NCI-H510A treated with DMSO at 0.1 percent for 48 hours (cell line): ENCODE measurements around the gene GIMAP1.

Source experiments
- DNase-seq: peaks from one replicate; lab custom pipeline; 2025; lab: John Stamatoyannopoulos, UW

GIMAP1 gene

DNA sequence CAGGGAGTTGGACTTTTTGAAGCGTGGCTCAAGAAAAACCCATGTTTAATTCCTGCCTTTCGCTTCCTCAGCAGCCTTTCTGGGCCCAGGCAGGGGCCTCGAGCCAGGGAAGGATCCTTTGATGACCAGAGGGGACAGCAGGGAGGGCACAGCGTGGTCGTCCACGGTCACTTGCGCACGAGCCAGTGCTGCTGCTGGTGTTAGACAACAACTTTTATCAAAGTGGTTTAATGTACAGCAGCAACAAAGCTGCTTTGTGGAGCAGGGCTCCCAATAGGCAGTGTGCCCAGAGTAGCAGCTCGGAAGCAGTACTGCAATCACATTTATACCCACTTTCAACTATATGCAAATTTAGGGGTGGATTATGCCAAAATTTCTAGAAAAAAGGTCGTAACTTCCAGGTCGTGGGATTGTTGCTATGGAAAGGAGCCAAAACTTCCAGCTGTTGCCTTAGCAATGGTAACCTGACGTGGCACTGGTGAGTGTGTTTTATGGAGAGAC lies 6.1 kb downstream of the GIMAP1 start:
- no peak for DNase-seq

DNA sequence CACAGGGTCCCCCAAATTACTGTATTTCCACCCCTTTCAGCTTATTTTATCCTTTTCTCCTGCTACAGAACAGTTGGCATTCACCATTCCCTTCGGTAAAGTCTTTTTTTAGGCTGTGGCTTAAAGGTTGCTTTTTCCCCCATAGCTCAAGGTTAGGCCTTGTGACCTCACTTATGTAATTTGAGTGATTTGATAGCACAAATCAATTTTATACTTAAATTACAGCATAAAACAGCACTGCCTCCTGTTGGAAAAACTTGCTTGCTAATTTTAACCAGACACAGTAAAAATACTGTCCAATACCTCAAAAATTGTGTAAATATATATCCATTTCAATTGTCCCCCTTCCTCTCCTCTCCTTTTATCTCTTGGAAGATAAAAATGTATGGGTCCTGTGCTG lies 7.1 kb downstream of the GIMAP1 start:
- DNase-seq = no peak

DNA sequence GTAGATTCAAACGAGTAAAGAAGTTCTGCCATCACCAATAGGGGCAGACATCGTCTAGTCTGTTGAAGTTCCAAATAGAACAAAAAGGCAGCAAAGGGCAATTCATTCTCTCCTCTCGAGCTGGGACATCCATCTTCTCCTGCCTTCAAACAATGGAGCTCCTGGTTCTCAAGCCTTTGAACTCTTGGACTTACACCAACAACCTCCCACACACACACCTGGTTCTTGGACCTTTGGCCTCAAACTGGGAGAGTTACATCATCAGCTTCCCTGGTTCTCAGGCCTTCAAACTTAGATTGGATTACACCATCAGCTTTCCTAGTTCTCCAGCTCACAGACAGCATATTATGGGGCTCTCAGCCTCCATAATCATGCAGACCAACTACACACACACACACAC lies 11.0 kb downstream of the GIMAP1 start:
- DNase-seq = no peak

DNA sequence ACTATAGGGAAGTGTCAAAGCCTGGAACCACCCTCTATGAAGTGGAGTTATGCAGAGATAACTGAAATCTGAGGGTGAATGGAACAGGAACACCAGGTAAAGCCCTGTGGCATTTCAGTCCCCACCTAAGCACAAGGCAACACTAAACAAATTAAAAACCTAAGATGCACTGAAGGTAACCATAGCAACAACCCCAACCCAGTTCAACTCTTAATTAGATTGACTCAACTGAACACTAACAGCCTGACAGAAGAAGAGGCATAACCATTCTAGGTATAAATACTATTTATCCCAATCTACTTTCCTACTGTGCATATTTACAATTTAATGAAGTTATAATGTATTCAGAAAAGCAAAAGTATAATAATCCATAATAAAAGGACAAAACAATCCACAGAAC lies 11.6 kb downstream of the GIMAP1 start:
- no peak for DNase-seq

DNA sequence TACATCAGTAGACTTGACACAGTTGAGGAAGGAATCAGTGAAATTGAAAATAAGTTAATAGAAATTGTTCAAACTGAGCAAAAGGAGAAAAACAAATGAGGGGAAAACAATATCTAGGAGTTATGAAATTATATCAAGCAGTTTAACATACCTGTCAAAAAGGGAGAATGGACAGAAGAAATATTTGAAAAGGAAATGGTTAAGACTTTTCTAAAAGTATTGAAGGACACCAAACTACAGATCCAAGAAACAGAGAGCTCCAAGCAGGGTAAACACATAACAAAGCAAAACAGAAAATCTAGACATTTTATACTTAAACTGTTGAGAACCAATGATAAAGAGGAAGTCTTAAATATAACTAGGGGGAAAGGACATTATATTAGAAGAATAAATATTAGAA lies 12.2 kb downstream of the GIMAP1 start:
- no peak for DNase-seq

DNA sequence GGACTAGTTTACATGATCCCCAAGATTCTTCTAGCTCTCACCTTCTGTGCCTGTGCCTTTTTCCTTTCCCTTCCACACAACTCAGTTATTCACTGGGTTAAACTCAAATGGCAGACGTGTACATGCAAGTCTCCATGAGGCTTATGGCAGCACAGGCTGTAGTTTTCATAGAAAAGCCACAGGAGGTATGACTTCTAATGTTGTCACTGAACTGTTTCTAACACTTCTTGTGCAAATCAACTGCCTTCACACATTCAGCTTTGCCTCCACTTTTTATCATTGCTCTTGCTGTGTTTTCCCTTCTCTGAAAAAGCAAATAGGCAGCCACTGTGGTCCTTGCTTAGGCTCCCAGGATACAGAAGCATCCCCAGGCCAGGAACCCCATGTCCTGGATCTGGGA lies 15.5 kb downstream of the GIMAP1 start:
- no peak for DNase-seq

DNA sequence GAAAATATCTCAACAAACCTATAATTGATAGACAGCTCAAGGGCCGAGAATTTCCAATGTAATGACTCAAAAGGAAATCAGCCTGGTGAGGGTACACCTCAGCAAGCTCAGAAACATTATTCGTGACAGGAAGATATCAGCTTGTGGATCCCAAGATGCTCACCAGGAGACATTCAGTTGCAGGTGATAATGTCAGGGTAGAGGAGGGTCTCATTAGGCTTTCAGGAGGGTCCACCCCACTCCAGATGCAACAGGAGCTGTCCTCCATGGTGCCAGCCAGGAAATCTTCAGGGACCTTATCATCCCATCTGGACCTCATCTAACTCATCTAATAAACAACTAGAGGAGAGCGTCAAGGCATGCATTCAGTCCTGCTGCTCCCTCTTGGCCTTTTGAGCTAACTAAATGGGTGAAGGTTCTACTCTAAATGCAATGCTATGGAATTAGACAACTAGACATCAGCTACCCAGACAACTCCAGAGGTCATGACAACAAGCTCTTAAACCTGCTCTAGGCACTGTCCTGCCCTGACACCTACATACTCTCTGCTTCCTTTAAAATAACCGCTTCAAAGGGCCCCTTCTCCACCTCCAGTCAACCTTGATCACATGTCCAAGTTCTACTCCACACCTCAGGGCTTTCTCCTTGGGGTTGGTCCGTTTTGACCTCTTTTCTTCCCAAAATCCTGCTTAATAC lies 16.5 kb downstream of the GIMAP1 start:
- no peak for DNase-seq

DNA sequence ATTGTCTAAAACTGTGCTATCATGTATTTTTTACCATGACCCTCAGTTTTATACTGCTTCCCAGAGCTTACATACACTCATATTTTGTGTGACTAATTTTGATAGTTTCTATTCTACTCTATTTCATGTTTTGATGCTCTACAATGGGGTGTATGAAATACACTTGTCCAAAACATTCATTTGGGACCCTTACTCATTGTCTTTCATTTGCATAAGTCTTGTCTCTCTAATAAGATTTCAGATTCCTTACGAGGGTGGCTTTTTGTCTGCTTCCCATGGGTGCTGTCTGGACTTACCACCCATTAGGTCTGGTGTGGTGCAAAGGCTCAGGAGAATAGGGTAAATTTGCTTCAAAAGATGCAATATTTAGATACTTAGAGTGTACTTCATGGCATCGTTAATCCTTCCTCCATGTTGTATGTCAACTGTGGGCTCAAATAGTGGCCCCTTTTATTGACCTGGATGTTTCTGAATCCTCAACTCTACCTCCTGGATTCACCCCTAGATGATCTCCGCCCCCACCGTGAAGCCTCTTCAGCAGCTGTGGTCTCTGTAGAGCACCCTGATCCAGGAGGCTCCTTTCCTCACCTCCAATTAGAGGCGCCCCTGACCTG lies 17.2 kb downstream of the GIMAP1 start:
- no peak for DNase-seq

DNA sequence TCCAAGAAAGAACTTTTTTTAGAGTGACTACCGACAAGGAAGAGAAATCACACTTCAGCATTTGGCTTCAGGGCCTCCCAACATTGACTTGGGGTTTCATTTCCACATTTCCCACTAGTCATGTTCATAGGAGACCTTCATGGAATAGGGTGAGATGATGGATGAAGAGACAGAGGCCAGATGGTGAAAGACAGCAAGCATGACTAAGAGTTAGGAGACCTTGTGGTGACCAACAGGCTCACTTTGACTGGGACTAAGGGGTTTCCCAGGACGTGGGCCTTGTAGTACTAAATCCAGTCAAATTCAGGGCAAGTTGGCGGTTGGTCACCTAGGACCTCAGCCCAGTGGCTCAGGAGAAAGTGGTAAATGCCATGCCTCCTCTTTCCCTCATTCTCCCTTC lies 17.8 kb downstream of the GIMAP1 start:
- no peak for DNase-seq

DNA sequence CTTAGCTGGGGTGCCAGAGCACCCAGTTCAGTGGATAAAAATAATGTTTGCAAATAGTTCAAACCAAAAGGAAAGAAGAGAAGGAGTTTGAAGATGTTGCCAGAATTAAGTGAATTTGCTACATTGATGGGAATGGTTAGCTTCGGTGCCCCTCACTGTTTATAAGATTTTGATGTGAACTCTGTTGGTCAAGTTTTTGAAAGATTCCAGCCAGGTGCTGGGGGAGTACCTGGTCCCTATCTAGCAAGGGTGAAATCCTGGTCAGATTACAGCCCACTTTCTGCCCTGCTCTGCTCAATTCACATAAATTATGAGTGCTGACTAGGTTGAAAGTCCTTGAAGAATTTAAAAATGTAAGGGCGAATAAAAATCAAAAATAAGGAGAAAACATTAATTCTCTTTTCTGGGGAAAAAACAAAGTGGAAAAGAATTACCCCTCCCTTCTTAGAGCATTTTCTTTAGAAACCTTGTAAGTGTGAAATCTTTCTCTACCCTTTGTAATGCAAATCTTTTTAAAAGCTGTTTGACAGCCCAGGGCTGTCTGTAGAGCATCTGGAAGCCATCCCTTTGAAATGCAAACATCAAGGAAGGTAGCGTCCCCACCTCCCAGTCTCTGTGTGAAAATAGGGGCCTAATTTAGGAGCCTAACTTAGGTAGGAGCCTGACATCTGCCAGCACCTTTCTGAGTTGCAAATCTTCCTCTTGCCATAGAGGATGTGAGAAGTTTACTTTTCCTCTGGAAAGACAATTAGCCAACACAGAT lies 19.4 kb downstream of the GIMAP1 start:
- no peak for DNase-seq

DNA sequence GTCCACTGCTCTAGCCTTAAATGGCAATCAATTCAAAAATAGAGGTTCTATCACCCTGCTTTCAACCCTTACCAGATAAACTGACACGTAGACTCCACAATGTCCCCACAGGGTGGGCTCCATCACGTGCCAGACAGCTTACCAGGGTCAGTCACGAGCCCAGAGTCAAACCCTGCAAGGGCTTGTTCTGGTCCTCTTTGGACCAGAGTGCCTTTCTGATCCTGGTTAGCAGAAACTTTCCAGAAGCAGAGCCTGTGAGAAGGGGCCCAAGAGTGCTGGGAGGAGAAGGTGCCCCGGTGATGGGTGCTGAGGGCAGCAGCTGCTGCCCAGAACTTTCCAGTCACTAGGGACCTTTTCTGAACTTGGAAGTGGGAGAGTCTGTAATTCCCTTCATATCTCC lies 20.5 kb downstream of the GIMAP1 start:
- DNase-seq = no peak

DNA sequence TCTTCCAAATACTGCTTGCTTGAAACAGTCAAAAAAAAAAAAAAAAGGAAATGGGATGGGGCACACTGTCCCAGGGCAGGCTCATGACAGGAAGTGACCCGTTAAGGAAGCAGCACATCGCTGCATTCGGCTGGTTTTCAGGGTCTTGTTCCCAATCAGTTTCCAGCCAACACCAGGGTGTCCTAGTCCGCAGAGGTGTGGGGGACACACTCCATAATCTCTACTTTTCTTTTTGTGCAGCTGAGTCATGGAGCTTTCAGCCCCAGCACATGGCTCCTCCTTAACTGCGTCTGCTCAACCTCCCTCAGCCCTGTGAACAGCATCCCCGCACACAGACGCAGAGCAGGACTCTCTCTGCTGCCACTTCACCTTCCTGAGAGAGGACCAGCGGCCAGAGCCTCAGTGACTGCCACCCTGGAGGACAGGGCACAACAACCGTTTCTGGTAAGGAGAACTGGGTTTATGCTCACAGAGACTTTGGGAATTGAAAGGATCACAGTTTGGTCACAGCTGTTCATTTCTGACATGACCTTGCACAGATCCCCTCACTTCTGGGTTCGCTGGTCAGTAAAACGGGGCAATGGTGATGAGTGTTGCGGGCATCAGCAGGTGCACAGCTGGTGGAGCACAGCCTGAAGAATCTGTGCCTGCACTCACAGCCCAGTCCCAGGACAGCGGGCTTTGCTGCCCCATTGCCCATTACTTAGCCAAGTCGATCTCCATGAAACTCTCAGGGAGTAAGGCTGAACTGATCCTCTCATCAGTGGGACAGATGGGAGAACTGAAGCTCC lies 21.0 kb downstream of the GIMAP1 start, which contains the start of gene GIMAP5:
Gene GIMAP5, plus strand, starts transcription at position 154 of the 791 bp plus-strand sequence. CDS start 3,467 bp downstream, outside the sequence.
- DNase-seq = no peak

DNA sequence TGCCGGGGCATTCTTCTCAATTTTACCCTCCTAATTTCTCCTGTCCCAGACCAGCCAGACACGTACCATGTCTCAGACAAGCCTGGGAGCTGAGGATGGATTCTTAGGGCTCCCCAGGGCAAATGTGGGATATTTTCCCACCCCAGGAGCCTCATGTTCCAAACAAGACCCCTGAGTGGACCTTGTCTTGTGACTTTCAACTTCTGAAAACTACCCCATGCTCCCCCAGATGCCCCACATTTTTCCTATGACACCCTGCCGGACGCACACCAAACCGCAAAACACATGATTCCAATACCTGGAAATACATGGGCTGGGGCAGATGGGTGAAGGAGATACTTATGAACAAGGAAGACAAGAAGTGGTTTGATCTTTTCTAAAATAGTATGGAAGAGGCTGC lies 21.7 kb downstream of the GIMAP1 start:
- no peak for DNase-seq

DNA sequence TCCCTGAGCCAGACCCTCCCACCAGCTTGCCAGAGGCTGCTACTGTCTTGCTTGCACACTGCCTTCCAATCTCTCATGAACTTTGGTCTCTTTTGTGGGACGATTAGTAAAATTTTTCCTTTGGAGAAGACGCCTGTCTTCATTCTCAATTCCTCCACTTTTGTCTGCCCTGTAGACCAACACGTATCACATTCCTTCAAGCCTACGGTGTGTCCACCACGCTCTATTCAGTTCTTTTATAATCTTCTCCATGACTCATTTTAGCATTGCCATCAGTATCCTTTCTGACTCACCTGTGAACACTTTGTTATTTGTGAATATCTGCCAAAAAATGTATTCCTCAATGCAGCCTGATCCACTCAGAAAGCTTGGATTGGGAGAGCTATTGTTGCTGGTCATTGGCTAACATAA lies 22.2 kb downstream of the GIMAP1 start:
- no peak for DNase-seq

DNA sequence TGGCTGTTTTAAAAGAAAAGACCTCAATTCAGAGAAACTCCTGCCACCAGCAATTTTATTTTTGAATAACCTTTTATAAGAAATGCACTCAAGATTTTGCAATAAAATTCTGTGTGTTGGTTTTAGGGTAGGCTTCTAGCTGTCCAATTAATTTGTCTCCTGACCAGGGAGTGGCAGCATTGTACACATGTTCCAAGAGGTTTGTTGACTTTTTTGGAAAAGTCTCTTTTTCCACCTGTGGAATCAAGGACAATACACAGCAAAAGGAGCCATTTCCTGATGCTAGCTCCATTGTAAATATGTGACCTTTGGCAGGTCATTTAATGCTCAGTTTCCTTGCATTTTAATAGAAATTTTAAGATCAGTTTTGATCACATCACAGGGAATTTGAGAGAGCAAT lies 22.6 kb downstream of the GIMAP1 start:
- DNase-seq = no peak

DNA sequence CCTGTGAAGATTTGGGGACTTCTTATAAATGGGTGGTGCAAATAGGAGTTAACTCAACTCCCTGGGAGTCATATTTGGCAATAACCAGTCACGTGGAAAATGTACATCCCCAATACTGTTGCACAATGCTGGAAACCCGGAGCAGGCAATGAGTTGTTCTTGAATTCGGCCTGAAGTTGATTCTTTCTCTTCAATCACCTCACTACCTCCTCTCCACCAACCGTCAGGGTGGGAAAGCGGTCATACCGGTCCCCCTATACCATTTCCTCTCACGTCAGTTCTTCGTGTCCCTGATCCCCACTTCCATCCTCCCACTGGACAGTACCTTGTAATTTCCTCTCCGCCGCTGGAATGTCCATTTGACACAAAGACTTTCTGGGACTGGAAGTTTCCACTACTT lies 23.6 kb downstream of the GIMAP1 start:
- DNase-seq = no peak

DNA sequence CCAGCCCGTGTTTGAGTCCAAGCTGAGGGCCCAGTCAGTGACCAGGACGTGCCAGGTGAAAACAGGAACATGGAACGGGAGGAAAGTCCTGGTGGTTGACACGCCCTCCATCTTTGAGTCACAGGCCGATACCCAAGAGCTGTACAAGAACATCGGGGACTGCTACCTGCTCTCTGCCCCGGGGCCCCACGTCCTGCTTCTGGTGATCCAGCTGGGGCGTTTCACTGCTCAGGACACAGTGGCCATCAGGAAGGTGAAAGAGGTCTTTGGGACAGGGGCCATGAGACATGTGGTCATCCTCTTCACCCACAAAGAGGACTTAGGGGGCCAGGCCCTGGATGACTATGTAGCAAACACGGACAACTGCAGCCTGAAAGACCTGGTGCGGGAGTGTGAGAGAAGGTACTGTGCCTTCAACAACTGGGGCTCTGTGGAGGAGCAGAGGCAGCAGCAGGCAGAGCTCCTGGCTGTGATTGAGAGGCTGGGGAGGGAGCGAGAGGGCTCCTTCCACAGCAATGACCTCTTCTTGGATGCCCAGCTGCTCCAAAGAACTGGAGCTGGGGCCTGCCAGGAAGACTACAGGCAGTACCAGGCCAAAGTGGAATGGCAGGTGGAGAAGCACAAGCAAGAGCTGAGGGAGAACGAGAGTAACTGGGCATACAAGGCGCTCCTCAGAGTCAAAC lies 26.0 kb downstream of the GIMAP1 start:
- DNase-seq = no peak

DNA sequence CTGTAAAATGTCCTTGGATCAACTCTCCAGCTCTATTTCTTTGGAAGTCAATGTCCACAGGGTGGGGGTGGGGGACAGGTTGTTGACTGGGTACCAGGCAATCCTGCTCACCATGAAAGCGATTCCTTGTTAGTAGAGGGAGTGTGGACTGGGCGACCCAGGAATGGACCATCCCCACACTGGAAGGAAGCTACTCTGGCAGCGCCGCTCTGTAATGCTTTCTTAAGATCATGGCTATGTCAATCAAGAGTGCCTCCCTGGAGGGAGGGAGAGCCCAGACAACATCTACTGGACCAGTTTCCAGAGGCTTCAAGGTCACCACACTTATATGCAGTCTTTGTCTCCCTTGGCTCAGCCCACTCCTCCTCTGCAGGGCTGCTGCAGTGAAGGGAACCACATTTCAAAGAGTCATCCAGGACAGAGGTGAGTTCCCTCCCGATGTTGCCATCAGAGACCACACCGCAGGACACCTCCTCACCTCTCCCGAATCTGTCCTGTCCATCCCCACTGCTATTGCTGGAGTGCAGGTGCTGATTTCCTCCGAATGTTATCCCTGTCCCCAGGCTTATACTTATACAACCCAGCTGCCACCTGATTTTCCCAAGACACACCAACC lies 27.7 kb downstream of the GIMAP1 start:
- DNase-seq = no peak

DNA sequence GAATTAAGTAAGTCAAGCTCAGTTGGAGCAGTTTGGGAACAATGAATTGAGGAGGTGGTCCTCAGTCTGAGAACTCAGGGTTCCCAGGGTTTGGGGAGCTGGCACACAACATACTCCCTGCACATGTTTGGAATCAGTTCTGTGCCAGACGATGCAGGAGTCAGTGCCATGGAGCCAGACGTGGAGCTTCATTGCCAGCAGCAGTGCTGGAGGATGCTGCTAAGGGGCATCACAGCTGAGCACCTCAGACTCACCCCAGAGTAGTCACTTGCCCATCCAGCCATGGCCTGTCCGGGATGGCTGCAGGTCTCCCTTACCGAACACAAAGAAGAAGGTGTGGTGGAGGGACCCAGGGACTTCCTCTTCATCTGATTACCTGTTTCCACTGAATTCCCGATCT lies 28.7 kb downstream of the GIMAP1 start:
- no peak for DNase-seq

DNA sequence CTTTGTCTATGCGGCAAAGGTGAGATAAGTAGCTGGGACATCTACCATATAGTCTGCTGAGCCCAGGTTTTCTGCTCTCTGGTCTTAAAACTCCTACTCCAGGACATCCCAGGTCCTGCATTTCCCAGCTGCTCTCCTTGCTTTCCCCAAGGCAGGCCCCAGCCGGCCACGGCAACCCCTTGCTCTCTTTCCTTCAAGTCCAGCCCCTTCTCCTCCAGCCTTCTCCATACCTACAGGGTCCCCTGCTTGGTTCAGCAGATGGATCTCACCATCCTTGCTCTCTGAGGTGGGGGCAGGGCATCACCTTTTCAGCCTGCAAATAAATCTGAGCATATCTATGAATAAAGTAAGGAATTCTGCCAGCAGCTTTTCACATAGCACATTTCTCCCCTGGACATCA lies 29.5 kb downstream of the GIMAP1 start:
- DNase-seq = no peak

DNA sequence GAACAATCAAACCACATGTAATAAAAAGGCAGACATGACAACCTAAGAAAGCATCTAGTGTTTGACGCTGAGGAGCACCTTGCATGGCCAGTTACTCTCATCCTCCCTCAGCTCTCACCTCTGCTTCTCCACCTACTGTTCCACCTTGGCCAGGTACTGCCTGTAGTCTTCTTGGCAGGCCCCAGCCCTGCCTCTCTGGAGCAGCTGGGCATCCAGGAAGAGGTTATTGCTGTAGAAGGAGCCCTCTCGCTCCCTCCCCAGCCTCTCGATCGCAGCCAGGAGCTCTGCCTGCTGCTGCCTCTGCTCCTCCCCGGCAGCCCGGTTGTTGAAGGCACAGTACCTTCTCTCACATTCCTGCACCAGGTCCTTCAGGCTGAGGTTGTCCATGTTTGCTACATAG lies 30.5 kb downstream of the GIMAP1 start:
- DNase-seq = no peak
